Astrocyte of the cerebellum (primary cell): ENCODE data around the gene TAS1R1.
"Not testable (repeated sequence)": the region's sequence is repeated elsewhere in the genome, so short reads cannot be mapped to it uniquely, and the experiment has no call there.

ENCODE experiments used
- DNase-seq: peaks from one replicate; pipeline ENCODE4 v3.0.0-alpha.2; 2011; ENCODE audit warnings: low read depth
- H3K4me3 ChIP-seq: 2 replicates; pipeline ENCODE4 v1.5.1; 2011; ENCODE audit warnings: mild to moderate bottlenecking, low read depth, low read length, moderate library complexity
- CTCF ChIP-seq: IDR thresholded peaks from 2 replicates; pipeline ENCODE4 v1.5.1; 2012; ENCODE audit warnings: low read length, low read depth, moderate library complexity, mild to moderate bottlenecking; ENCODE audit errors: missing control alignments
- in situ Hi-C: cut with HindIII; loops from 2 replicates; pipeline ENCODE4 v1.10.0; 2017; ENCODE audit warnings: low sequenced_read_pairs

The TAS1R1 gene

GRCh38 chr1:6544831-6545230 lies 10.3 kb upstream of the TAS1R1 start:
- TF ChIP-seq CTCF, result no peak
- peak; percentile 50 for DNase-seq
- H3K4me3 ChIP-seq, result no peak overlapping the region
- in situ Hi-C loops, result no loop called here

GRCh38 chr1:6545276-6546112 lies 9.6 kb upstream of the TAS1R1 start:
- peak; percentile 83 for DNase-seq
- TF ChIP-seq CTCF, result no peak
- no peak overlapping the region for H3K4me3 ChIP-seq
- in situ Hi-C loops, result no loop called here

DNA sequence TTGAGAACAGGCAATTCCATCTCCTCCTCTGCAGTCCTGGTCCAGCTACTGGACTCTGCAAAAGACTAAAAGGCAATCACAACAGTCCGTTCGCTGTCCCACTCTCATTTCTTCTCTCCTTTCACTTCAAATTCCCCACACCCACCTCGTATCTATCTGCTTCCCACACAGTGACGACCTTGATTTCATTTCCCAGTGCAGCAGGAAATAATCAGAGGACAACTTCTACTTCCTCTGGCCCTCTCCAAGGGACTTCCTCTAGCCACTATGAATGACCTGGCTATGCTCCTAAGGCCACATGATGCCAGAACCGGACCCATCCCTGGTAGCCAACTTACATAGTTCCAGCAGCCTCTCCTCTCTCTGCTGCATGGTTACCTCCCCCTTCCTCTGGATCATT lies 8.8 kb upstream of the TAS1R1 start:
- no peak for DNase-seq
- H3K4me3 ChIP-seq, result no peak overlapping the region
- TF ChIP-seq CTCF, result no peak
- in situ Hi-C loops, result no loop called here

DNA sequence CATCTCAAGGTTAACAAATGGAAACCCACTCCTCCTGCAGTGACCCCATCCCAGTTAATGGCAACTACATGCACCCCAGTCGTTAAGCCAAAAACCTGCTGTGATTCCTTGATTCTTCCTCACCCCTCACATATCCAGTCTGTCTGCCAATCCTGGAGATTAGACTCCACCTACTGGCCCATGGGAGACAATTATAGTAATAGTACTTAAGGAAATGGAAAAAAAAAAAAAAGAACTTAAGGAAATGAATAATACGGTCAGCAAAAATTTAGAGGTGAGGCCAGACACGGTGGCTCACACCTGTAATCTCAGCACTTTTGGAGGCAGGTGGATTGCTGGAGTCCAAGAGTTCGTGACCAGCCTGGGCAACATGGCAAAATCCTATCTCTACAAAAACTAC lies 7.8 kb upstream of the TAS1R1 start:
- in situ Hi-C loops, result no loop called here
- no peak overlapping the region for H3K4me3 ChIP-seq
- DNase-seq, result peak; percentile 4
- TF ChIP-seq CTCF, result peak; percentile 23

GRCh38 chr1:6554031-6554906 lies 838 bp upstream of the TAS1R1 start, which contains the start of gene NOL9:
Gene NOL9 (minus strand): TSS chr1:6554513. CDS start chr1:6554502, 11 bp downstream.
- TF ChIP-seq CTCF, result peak; percentile 89
- peak; percentile 69 for DNase-seq
- H3K4me3 ChIP-seq, result peak within 1 kb of the TSS; percentile 96
- in situ Hi-C loops, result no loop called here

DNA sequence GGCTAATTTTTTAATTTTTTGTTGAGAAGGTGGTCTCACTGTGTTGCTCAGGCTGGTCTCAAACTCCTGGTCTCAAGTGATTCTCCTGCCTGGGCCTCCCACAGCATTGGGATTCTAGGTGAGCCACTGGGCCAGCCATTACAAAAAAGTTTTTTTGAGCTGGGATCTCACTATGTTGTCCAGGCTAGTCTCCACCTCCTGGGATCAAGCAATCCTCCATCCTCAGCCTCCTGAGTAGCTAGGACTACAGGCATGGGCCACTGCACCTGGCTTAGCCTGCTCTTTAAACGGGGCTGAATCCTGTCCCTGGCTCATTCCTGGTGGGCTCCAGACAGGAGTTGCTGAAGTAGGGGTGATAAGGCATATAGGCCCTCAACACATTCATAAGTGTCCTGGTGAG lies 2.5 kb downstream of the TAS1R1 start:
- DNase-seq, result no peak
- in situ Hi-C loops, result no loop called here
- H3K4me3 ChIP-seq, result no peak overlapping the region
- TF ChIP-seq CTCF, result no peak

GRCh38 chr1:6559161-6559560 lies 4.1 kb downstream of the TAS1R1 start:
- H3K4me3 ChIP-seq, in situ Hi-C loops, DNase-seq: not testable (repeated sequence)
